ENCODE measurements around the gene CCNE1.
A peak's percentile ranks its signal among the peaks of the same experiment; 100 is the strongest.

The CCNE1 gene

GRCh38 chr19:29809795-29810503 lies 1.8 kb upstream of the CCNE1 start:
- FAIRE-seq, result peak; percentile 48
- no peak for TF ChIP-seq POLR2AphosphoS5 (IDR thresholded peaks at IDR 0.05; ENCODE audit: low read depth, low read length)
- no peak for TF ChIP-seq PAX5 (IDR thresholded peaks at IDR 0.05; ENCODE audit: insufficient read depth, low read length, severe bottlenecking)
- no peak for TF ChIP-seq POU2F2 (IDR thresholded peaks at IDR 0.05; ENCODE audit: low read depth, low read length)
- TF ChIP-seq SPI1 (IDR thresholded peaks at IDR 0.05; ENCODE audit: low read depth, low read length), result no peak
- TF ChIP-seq POLR2A (IDR thresholded peaks at IDR 0.05; ENCODE audit: low read depth, low read length), result no peak
- TF ChIP-seq TAF1 (IDR thresholded peaks at IDR 0.05; ENCODE audit: low read depth, low read length), result no peak

DNA sequence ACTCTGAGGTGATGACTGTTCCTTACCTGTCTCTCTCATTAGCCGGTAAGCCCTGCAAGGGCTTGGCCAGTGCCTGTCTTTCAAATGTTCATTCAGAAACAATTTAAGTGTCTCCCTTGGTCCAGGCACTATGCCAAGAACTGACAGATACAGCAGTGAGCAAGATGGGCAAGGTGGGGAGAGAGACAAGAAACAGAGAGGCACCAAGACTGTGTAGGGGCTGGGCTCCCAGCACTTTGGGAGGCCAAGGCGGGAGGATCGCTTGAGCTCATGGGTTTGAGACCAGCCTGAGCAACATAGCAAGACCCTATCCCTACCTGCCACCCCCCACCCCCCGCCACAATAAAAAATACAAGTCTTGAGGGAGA lies 1.3 kb upstream of the CCNE1 start:
- TF ChIP-seq PAX5 (IDR thresholded peaks at IDR 0.05; ENCODE audit: insufficient read depth, low read length, severe bottlenecking) (no peak), POU2F2 (IDR thresholded peaks at IDR 0.05; ENCODE audit: low read depth, low read length) (no peak), POLR2AphosphoS5 (IDR thresholded peaks at IDR 0.05; ENCODE audit: low read depth, low read length) (no peak), SPI1 (IDR thresholded peaks at IDR 0.05; ENCODE audit: low read depth, low read length) (no peak), TAF1 (IDR thresholded peaks at IDR 0.05; ENCODE audit: low read depth, low read length) (no peak), POLR2A (IDR thresholded peaks at IDR 0.05; ENCODE audit: low read depth, low read length) (no peak)
- DNase-seq (ENCODE audit: insufficient read length, low spot score) (no peak), FAIRE-seq (peak; percentile 51)

More at GRCh38 chr19:29809795-29810503, 1.8 kb upstream of the CCNE1 start:
- no peak for DNase-seq (ENCODE audit: insufficient read length, low spot score)

GRCh38 chr19:29812080-29812880 lies 489 bp downstream of the CCNE1 start:
- FAIRE-seq (peak; percentile 23), DNase-seq (ENCODE audit: insufficient read length, low spot score) (no peak)
- no peak for TF ChIP-seq POLR2AphosphoS5 (IDR thresholded peaks at IDR 0.05; ENCODE audit: low read depth, low read length)
- TF ChIP-seq SPI1 (IDR thresholded peaks at IDR 0.05; ENCODE audit: low read depth, low read length), result no peak
- no peak for TF ChIP-seq POLR2A (IDR thresholded peaks at IDR 0.05; ENCODE audit: low read depth, low read length)

- TF ChIP-seq SPI1 (IDR thresholded peaks at IDR 0.05; ENCODE audit: low read depth, low read length), result no peak
- no peak for TF ChIP-seq POLR2A (IDR thresholded peaks at IDR 0.05; ENCODE audit: low read depth, low read length)
- no peak for TF ChIP-seq TAF1 (IDR thresholded peaks at IDR 0.05; ENCODE audit: low read depth, low read length)
- TF ChIP-seq PAX5 (IDR thresholded peaks at IDR 0.05; ENCODE audit: insufficient read depth, low read length, severe bottlenecking), result no peak
- TF ChIP-seq POLR2AphosphoS5 (IDR thresholded peaks at IDR 0.05; ENCODE audit: low read depth, low read length), result no peak
- no peak for TF ChIP-seq POU2F2 (IDR thresholded peaks at IDR 0.05; ENCODE audit: low read depth, low read length)
- DNase-seq (ENCODE audit: insufficient read length, low spot score) (no peak), FAIRE-seq (no peak)
Measured at GRCh38 chr19:29812881-29813275, 1.1 kb downstream of the CCNE1 start.

DNA sequence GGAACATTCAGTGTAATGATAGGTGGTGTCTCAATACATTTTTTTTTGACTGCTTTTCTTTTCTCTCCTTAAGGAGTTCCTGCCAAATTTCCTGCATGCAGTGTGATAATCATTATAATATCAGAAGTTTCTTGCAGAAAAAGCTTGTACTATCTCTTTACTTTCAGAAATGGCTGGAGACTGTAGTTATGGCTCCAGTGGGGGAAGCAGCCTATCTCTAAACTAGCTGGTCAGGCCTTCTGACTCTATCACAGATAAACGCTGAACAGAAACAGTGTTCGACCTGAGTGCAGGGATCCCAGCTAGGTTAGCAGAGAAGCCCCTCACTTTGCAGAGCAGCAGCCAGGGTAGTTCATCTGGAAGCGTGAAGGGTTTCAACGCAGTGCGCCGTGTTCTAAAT lies 1.9 kb downstream of the CCNE1 start:
- TF ChIP-seq PAX5 (IDR thresholded peaks at IDR 0.05; ENCODE audit: insufficient read depth, low read length, severe bottlenecking) (no peak), POLR2AphosphoS5 (IDR thresholded peaks at IDR 0.05; ENCODE audit: low read depth, low read length) (no peak), TAF1 (IDR thresholded peaks at IDR 0.05; ENCODE audit: low read depth, low read length) (no peak), POU2F2 (IDR thresholded peaks at IDR 0.05; ENCODE audit: low read depth, low read length) (no peak), POLR2A (IDR thresholded peaks at IDR 0.05; ENCODE audit: low read depth, low read length) (no peak), SPI1 (IDR thresholded peaks at IDR 0.05; ENCODE audit: low read depth, low read length) (no peak)
- FAIRE-seq, result no peak

GRCh38 chr19:29815231-29815630 lies 3.4 kb downstream of the CCNE1 start:
- DNase-seq (ENCODE audit: insufficient read length, low spot score) (no peak), FAIRE-seq (peak; percentile 90)
- TF ChIP-seq TAF1 (IDR thresholded peaks at IDR 0.05; ENCODE audit: low read depth, low read length) (no peak), POU2F2 (IDR thresholded peaks at IDR 0.05; ENCODE audit: low read depth, low read length) (0 out of 2 replicates have a peak, but pooled peaks have one; percentile 36)

More for the DNA sequence above, 1.9 kb downstream of the CCNE1 start:
- no peak for DNase-seq (ENCODE audit: insufficient read length, low spot score)

DNA sequence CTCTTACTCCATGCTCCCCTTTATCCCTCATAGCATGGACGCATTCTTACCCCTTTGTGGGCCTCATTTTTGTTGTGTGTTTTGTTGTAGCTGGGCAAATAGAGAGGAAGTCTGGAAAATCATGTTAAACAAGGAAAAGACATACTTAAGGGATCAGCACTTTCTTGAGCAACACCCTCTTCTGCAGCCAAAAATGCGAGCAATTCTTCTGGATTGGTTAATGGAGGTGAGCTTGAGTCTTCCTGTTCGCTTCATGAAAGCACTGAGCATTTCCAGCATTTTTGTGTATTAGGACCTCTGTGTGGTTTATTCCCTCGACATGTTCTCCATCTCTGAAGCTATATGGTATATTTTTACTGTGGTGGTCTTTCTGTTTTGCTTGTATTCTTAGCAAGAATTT lies 5.5 kb downstream of the CCNE1 start:
- FAIRE-seq, result no peak
- TF ChIP-seq SPI1 (IDR thresholded peaks at IDR 0.05; ENCODE audit: low read depth, low read length) (no peak), TAF1 (IDR thresholded peaks at IDR 0.05; ENCODE audit: low read depth, low read length) (no peak), PAX5 (IDR thresholded peaks at IDR 0.05; ENCODE audit: insufficient read depth, low read length, severe bottlenecking) (no peak), POU2F2 (IDR thresholded peaks at IDR 0.05; ENCODE audit: low read depth, low read length) (no peak), POLR2AphosphoS5 (IDR thresholded peaks at IDR 0.05; ENCODE audit: low read depth, low read length) (no peak), POLR2A (IDR thresholded peaks at IDR 0.05; ENCODE audit: low read depth, low read length) (no peak)

GRCh38 chr19:29819300-29819699 lies 7.5 kb downstream of the CCNE1 start:
- TF ChIP-seq PAX5 (IDR thresholded peaks at IDR 0.05; ENCODE audit: insufficient read depth, low read length, severe bottlenecking) (no peak), SPI1 (IDR thresholded peaks at IDR 0.05; ENCODE audit: low read depth, low read length) (no peak), TAF1 (IDR thresholded peaks at IDR 0.05; ENCODE audit: low read depth, low read length) (no peak), POLR2A (IDR thresholded peaks at IDR 0.05; ENCODE audit: low read depth, low read length) (no peak), POLR2AphosphoS5 (IDR thresholded peaks at IDR 0.05; ENCODE audit: low read depth, low read length) (no peak)
- no peak for DNase-seq (ENCODE audit: insufficient read length, low spot score)
- FAIRE-seq, result no peak

More for the DNA sequence above, 5.5 kb downstream of the CCNE1 start:
- DNase-seq (ENCODE audit: insufficient read length, low spot score), result no peak

DNA sequence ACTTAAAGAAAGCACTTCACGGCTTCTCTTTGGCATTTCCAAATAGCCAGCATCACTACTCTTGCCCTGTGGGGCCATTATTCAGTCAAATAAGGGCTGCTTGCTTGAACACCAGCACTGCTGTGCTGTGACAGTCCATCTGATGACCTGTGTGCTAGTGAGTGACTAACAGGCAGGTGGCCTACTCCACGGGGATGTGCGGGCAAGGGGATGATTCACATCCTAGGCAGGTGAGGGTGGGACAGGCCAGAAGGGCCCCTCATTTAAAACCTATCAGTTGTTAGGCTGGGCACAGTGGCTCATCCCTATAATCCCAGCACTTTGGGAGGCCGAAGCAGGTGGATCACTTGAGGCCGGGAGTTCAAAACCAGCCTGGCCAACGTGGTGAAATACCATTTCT lies 8.2 kb downstream of the CCNE1 start:
- no peak for TF ChIP-seq POLR2A (IDR thresholded peaks at IDR 0.05; ENCODE audit: low read depth, low read length)
- TF ChIP-seq TAF1 (IDR thresholded peaks at IDR 0.05; ENCODE audit: low read depth, low read length), result no peak
- no peak for TF ChIP-seq POU2F2 (IDR thresholded peaks at IDR 0.05; ENCODE audit: low read depth, low read length)
- TF ChIP-seq SPI1 (IDR thresholded peaks at IDR 0.05; ENCODE audit: low read depth, low read length), result no peak
- TF ChIP-seq PAX5 (IDR thresholded peaks at IDR 0.05; ENCODE audit: insufficient read depth, low read length, severe bottlenecking), result no peak
- no peak for TF ChIP-seq POLR2AphosphoS5 (IDR thresholded peaks at IDR 0.05; ENCODE audit: low read depth, low read length)
- DNase-seq (ENCODE audit: insufficient read length, low spot score) (no peak), FAIRE-seq (no peak)

Measured in GM12891 (cell line).